KG1 (cell line): ENCODE measurements around the gene UBN2.

ENCODE experiments used
- DNase-seq: peaks from one replicate; lab custom pipeline; 2025; lab: John Stamatoyannopoulos, UW

The UBN2 gene

DNA sequence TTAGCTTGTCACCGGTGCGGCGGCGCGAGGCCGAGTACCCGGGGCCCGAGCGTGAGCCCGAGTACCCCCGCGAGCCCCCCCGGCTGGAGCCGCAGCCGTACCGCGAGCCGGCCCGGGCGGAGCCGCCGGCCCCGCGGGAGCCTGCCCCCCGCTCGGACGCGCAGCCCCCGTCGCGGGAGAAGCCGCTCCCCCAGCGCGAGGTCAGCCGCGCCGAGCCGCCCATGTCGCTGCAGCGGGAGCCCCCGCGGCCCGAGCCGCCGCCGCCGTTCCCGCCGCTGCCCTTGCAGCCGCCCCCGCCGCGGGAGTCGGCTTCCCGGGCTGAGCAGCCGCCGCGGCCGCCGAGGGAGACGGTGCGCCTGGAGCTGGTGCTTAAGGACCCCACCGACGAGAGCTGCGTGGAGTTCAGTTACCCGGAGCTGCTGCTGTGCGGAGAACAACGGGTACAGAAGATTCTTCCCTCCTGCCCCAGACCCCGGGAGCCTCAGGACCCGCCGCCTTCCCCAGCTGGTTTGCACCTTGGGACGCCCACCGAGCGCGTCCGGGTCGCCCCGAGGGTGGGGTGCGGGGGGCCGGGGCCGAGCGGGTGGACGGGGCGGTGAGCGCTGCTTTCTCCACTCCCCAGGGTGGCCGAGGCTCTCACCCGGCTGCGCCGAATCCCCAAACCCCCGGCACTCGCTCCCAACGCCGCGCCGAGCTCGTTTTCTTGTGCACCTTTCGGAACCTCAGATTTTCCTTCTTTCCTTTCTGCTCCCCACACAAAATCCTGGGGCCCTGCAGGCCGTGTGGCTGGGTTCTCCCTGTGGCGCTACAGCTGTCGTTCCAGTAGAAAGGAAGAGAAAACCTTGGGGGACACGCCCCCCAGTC, 708 bp downstream of the UBN2 start:
- DNase-seq = no peak

DNA sequence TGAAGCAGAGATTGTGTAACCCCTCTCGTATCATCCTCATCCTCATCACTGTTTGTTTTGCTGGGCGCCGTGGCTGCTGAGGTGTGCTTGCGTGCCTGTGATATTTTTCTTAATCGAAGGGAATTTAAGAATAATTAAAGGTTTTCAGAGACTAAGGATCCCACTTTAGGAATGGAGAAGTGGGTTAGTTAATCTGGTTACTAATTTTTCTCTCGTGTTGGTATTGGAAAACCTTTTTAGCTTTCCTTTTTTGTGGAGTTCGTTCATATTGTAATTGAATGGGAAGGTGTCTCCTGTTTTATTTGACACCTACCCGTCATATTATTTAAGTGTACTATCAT, 1.3 kb downstream of the UBN2 start:
- DNase-seq = no peak

DNA sequence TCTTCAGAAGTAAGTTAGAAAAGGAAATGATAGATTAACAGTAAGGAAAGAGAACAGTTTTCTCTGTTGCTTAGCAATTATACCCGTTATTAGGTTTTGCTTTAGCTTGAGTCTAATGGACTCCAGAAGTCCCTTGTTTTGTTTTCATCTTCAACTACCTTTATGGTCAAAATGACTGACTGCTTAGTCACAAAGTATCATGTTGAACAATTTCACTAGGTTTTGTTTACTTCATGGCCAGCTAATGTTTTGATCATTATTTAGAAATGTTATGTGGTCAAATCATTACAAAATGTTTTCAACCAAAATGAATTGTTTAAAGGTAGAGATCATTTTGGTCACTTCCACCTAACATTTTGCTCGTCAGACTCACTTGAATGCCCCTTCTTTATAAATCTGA, 1.9 kb downstream of the UBN2 start:
- no peak for DNase-seq

DNA sequence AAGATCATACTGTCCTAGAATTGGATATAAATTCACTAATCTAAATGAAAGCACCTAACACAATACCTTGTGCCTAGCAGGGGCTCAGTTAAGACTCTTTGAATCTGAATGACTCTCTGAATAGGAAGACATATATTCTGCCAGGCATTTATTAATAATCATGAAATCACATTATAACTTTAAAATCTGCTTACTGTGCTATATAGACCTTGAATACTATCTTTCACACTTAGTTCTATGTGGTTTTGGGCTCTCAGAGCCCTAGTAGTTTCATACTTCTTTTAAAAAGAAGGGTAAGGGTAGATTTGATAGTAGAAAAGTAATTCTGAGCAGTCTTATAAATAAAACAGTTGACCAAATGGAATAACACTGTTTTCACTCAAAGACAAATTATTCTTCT, 10.2 kb downstream of the UBN2 start:
- no peak for DNase-seq

DNA sequence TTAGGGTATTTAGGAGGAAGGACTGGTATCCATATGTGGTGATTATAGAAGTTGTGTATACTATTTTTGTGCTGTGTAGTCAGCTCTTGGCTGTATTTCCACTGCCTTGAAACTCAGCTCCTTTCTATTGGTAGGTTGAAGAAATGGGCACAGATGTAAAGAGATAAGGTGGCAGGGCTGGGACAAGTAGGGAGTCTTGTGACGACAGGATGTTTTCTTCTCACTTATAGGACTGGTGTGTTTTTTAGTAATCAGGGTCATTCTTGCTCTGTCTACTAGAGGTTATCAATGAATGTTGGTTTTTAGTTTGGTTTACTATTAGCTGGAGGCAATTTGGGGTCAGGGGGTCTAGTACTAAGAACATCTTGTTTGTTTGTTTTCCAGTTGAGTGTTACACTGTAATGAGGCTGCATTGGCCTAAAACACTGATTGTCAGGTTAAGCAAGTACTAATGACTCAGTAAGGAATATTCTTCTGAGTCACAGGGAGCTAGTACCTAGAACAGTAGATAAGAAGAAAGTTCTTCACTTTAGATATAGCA, 11.8 kb downstream of the UBN2 start:
- no peak for DNase-seq

DNA sequence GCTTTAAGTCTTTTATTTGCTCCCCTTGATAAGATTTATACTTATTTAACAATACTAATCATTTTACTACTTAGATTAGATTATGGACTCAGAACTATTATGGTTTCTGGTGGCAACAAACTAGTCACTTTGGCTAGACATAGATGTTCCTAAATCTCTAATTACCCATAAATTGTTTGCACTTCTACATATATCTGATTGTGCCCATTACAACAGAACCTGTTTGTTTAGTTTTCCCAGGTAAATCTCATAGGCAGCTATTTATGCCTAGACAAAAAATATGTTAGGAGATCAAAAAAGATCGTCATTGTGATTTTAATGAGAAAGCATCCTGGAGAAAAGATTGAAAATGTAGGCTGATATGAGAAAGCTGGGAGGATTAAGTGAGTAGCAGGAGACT, 14.4 kb downstream of the UBN2 start:
- DNase-seq = no peak

DNA sequence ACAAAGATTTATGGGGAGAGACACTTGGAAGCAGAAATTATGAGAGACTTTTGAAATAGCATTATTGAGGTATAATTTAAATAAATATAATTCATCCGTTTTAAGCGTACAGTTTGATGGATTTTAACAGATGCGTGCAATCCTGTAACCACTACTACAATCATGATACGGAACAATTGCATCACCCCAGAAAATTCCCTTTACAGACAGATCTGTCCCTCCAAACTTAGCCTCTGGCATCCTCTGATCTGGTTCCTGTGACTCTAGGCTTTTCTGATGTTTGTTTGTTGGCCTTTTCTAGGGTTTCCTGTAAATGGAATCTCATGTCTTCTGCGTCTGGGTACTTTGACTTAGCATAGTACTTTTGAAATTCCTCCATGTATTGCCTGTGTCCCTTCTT, 15.5 kb downstream of the UBN2 start:
- no peak for DNase-seq

DNA sequence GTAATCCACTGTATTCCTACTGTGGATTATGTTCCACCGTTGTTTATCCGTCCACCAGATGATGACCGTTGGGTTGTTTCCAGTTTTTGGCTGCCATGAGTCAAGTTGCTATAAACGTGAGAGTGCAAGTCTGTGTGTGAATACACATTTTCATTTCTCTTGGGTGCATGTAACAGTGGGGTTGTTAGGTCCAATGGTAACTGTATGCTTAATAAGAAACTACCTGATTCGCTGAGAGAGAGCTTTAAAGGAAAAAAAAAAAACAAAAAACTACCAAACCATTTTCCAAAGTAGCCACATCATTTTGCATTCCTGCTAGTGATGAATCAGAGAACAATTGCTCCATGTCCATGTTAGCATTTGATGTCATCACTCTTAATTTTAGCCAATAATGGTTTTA, 15.9 kb downstream of the UBN2 start:
- no peak for DNase-seq

DNA sequence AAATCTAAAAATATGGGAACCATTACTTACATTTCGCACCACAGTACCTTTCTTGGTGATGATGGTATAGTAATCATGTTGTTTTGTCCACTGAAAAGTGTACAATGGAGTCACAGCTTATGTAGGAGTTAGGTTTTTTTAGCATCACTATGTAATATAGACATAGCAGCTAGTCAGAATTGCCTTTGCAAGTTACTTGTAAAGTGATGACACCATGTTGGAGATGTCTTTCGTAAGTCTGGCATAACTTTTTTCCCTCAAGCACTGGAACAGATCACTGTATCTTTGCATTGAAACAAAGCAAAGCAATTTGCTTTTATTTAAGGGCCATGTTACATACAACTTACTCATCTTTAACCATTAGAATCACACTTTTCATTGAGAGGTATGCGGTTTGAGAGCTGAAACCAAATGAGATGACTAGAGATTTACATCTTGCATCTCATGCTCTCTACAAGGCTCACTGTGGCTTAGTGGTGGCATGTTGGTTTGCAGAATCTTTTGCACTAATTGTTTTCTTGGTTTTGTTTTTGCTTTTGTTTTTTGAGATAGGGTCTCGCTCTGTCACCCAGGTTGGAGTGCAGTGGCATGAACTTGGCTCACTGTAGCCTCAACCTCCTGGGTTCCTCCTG, 18.3 kb downstream of the UBN2 start:
- DNase-seq = no peak

DNA sequence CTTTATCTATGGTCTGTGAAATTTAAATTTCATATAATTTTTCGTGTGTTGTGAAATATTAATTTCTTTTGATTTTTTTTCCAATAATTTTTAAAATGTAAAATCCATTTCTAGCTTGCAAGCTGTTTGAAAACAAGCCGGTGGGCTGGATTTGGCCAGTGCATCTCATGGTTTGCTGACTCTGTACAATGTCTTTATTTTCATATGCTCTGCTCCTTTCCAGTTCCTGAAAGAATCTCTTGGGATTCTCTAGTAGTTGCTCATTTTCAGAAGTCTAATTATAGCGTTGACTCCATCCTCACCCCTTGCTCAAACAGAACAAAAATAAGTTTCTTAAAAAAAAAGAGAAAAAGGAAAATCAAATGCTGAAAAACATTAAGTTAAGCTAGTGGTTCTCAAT, 21.4 kb downstream of the UBN2 start:
- DNase-seq = no peak

DNA sequence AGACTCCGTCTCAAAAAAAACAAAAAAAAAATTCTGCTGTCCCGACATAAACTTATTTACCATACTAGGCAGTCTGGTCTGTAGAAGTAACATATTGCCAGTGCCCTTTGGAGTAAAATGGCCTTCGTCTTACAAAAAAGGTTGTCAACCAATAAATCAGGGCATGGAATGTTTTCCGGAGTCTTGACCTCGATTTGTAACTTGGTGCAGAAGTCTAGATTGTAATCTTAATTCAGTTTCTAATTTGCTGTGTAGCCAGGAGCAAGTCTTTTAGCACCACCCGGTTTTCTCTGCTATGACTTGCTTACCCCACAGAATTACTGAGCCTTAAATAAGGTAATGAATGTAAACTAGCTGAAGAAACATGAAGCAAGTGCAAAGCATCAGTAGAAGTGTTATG, 23.2 kb downstream of the UBN2 start:
- DNase-seq = no peak

DNA sequence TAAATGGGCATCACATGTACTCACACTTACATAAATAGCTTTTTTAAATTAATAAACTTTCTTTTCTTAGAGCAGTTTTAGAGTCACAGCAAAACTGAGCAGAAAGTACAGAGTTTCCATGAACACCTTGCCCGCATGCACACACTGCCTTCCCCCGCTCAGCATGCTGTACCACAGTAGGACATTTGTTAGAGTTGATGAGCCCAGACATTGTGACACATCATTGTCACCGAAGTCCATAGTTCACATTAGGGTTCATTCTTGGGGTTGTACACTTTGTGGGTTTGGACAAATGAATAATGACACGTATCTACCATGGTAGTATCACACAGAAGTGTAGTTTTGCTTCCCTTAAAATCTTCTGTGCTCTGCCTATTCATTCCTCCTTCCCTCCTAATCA, 23.7 kb downstream of the UBN2 start:
- DNase-seq = no peak

DNA sequence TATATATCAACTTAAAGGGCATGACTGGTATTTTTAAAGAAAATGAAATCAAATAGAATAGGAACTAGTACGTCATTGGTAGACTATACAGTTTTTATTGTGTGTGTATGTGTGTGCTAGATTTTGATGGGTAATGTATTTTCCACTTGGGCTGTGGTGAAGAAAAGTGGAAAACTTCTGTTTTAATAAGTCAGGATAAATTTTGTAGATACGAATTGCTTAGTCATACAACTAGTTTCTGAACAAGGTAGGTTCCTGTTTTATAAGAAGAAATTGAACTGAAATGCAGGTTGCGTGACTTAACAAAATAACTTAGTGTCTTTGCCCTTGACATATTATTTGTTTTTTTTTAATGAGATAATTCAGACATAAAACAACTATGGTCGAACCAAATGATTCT, 24.3 kb downstream of the UBN2 start:
- no peak for DNase-seq

DNA sequence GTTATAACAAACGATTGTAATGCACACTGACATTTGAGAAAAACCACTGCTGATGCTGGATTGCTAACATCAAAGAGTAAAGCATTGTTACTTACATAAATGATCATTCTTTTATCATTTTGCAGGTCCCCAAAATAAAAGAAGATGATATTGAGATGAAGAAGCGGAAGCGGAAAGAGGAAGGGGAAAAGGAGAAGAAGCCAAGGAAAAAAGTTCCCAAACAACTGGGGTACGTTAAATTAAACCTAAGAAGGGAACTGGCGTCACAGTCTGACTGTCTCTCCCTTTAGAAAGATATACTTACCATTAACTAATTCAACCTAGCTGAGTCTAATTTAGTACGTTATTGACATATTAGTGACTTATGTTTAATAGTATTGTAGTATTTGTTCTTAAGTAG, 28.1 kb downstream of the UBN2 start:
- DNase-seq = no peak

DNA sequence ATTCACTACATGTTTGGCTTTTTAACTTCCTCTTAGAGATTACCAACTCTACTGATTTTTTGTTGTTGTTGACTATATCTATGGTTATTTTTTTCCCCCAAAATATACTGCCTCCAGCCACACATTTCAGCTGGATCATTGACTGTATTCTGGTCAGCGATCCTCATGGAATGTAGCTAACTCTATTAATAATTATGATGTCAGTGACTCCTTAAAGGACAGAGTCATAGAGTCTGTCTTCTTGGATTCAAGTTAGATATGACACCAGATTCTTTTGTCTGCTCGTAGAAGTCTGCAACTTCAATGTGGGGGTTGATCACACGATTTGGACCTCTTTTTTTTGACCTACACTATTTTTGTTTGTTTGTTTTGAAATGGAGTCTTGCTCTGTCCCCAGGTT, 33.2 kb downstream of the UBN2 start:
- no peak for DNase-seq

DNA sequence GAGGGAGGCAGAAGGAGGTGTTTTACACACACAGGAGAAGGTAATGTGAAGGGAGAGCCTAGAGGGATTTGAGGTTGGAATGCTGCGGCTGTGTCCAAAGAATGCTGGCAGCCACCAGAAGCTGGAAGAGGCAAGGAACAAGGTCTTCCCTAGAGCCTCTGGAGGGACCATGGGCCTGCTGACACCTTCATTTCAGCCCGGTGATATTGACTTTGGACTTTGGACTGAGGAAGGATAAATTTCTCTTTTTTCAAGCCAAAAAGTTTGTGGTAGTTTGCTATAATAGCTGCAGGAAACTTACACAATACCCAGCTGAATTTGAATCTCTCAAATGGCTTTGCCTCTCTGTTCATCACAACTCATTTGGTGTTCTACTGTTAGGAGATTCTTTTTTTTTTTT, 34.6 kb downstream of the UBN2 start:
- no peak for DNase-seq

DNA sequence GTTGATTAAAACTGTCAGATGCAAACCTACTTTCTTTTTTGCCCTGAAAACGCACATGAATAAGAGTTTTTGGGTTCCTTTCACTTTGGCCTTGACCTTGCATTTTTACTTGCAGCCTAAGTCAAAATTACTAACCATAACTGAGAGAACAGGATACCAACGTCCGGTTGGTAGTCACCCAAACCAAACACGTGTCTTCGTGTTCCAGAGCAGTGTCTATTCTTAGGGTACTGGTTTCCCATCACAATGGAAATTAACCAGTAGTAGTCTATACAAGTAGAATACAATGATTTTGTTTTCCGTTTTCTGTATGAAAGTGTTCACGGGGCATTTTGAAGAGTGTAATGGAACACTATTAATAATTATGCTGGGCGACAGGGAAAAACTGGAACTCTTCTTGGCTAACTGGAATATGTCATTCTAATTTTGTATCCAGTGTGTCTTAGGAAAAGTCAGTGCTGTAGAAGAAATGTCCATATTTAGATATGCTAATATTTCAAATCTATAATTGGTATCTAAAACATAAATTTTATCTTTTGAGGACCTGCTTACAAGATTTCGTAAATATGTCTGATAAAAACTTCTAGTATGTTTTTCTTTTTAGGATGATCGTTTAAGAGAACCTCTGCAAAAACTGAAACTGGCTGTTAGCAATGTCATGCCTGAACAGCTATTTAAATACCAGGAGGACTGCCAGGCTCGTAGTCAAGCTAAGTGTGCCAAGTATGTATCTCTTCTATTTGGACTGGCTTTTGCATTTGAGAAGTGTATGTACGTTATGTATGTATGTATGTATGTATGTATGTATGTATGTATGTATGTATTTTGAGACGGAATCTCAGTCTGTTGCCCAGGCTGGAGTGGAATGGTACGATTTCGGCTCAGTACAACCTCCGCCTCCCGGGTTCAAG, 40.9 kb downstream of the UBN2 start:
- no peak for DNase-seq

DNA sequence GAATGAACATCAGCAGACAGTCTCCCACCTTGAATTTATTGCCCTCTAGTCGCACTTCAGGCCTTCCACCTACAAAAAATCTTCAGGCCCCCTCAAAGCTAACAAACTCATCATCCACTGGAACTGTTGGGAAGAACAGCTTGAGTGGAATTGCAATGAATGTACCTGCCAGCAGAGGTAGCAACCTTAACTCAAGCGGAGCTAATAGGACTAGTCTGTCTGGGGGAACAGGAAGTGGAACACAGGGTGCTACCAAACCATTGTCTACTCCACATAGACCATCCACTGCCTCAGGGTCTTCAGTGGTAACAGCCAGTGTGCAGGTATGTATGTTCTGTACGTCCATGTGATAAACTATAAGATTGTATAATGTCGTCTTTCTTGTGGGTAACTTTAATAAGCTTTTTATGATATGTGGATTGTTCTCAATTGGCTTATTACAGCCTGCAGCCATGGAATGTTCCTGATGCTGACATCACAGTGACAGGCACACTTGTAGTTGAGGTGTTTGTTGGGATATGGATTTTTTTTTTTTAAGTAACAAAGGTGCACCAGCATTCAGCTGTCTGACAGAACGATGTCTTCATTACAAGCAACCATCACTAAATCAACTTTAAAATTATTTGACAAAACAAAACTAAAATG, 53.3 kb downstream of the UBN2 start:
- no peak for DNase-seq

DNA sequence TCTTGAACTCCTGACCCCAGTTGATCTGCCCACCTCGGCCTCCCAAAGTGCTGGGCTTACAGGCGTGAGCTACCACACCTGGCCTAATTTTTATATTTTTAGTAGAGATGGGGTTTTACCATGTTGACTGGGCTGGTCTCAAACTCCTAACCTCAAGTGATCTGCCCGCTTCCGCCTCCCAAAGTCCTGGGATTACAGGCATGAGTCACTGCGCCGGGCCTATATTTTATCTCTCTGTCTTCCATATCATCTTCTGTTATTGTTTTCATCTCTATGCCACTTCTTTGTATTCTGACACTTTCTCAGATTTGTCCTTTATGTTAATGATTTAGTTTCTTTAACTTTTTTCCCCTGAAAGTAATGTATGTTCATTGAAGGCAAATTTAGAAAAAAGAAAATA, 55.1 kb downstream of the UBN2 start:
- DNase-seq = no peak

DNA sequence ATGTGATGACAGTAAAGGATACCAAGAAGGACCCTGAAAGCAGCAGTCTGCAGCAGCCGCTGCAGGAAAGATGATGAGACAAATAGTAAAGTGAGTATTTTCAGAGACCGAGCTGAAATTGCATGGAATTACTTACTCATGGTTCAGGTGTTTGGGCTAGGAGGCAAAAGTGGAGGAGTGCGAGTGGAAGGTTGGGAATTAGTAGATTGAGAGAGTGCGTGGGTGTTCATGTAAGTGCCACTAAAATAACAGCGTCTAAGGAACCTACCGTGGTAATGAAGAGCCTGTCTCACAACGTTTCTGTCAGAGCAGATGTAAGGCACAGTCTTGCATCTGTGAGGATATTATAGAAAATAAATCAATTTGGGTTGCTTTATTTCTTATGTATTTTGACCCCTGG, 61.8 kb downstream of the UBN2 start:
- DNase-seq = no peak

DNA sequence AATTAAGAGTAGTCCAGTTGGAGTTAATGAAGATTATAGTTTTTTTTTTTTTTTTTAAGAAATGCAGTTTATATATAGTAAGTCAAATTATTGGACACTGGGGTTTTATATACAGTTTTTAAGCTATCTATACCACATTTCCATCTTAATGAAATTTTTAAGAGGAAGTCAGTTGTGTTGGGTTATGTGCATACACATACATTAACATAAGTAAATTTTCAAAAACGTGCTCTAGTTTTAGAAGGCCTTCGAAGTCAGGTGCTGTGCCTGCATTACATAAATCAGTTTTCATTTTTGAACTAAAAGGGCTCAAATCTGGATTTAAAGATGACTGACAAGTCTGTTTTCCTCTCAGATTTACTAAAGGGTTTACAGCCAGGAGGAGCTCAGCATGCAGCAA, 62.5 kb downstream of the UBN2 start:
- no peak for DNase-seq

DNA sequence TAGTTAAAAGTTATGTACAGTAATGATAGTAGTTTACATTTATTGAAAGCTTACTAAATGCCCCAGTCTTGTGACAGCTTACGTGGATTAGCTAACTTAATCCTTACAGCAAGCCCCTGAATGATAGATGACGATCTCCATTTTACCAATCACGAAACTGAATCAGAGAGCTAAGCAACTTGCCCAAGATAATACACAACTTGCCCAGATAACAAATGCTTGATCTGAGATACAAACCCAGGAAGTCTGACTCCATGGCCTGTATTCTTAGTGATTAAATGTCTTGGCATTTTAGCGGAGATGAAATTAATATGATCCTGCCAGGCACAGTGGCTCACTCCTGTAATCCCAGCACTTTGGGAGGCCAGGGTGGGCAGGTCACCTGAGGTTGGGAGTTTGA, 63.2 kb downstream of the UBN2 start:
- no peak for DNase-seq
